Keratinocyte (primary cell): ENCODE measurements around the gene CCDC171.

ENCODE experiments used
- CTCF ChIP-seq, 3 experiments: IDR thresholded peaks in 1 of 3; conservative IDR thresholded peaks in 1 of 3; optimal IDR thresholded peaks in 1 of 3; 2 replicates in 2 of 3; 3 replicates in 1 of 3; pipeline versions ENCODE3 to v1.5.1; 2011; ENCODE audit warnings: low read length in 3 of 3, mild to moderate bottlenecking in 3 of 3, moderate library complexity in 2 of 3, control low read depth in 1 of 3, inconsistent platforms in 1 of 3; ENCODE audit not compliant: insufficient read depth in 2 of 3; ENCODE audit errors: extremely low read depth in 1 of 3
- EZH2 ChIP-seq: IDR thresholded peaks from one replicate; pipeline ENCODE4 v1.6.1; 2012; ENCODE audit warnings: inconsistent platforms, mild to moderate bottlenecking, low read length, moderate library complexity

GRCh38 chr9:15856591-15856990 is 303.7 kb downstream of the CCDC171 start:
- TF ChIP-seq CTCF (optimal IDR thresholded peaks at IDR 0.05 in 1 of 3, IDR thresholded peaks at IDR 0.05 in 1 of 3, conservative IDR thresholded peaks at IDR 0.05 in 1 of 3; ENCODE audit: extremely low read depth in 1 of 3, insufficient read depth in 2 of 3, low read length in 3 of 3) = no peak
- TF ChIP-seq EZH2 = no peak
